Measurements from ENCODE around the gene HAAO. TPM values are rescaled to one million over a fixed set of nuclear protein-coding genes. Genes with fewer than 3 reads are reported as not detected.
"Not testable (repeated sequence)": the region's sequence is repeated elsewhere in the genome, so short reads cannot be mapped to it uniquely, and the experiment has no call there.

The HAAO gene
- 1 to 10 TPM in 5 of 6 donors, not detected in 1; 3.0 to 6.7 (median 5.2) TPM for polyA plus RNA-seq (ENCODE audit: low read depth in 6 of 6)

DNA sequence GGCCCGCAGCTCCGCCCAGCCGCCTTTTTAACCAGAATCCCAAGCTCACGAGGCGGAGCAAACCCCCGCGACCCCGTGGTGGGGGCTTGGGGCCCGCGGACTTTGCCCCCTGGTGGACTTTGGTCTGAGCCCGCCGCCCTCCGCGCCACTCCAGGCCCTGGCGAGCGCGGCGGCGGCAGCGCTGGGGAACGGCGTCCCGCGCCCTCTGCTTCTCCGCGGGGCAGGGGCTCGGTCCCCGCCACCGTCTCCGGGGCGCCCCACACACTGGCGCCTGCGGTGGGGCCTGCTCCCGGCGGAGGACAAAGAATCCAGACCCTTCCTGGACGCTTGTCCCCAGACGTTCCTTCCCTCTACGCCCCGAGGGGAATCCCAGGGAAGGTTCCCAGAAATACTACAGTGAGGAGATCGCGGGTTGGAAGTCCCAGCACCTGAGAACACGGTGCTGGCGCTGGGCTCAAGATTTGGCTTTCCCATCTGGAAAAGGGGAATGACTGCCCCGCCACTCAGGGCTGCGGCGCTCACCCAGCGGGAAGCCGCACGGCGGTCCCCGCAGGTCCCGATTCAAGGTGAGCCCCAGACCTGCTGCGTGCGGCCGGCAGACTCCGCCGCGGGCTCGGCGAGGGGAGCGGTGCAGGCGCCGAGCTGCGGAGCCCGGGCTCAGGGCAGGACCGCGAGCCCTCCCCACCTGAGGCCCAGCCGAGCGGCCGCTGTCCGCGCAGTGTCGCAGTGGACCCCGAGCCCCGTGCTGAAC, at the start of gene HAAO:
TSS of gene HAAO (minus strand) at position 1 of the 751 bp plus-strand sequence. CDS start 47 bp downstream, outside the sequence.
- H3K27ac Mint-ChIP-seq = peak within 1 kb of the TSS; percentile 46 to 96 (median 92)
- H3K36me3 Mint-ChIP-seq = peaks cover 0 to 7% of the 10 kb centered on the region in 2 donors
- no peaks in the 10 kb centered on the region for H3K27me3 Mint-ChIP-seq
- peak; percentile 41 for DNase-seq
- ATAC-seq (ENCODE audit: low read depth in 2 of 2) = peak; percentile 63
- H3K4me3 Mint-ChIP-seq = peak within 1 kb of the TSS; percentile 74 to 97 (median 92)
- H3K4me1 Mint-ChIP-seq = peaks cover 35 to 53% (median 48%) of the 10 kb centered on the region in 3 donors
- H3K9me3 Mint-ChIP-seq = no peaks in the 10 kb centered on the region

DNA sequence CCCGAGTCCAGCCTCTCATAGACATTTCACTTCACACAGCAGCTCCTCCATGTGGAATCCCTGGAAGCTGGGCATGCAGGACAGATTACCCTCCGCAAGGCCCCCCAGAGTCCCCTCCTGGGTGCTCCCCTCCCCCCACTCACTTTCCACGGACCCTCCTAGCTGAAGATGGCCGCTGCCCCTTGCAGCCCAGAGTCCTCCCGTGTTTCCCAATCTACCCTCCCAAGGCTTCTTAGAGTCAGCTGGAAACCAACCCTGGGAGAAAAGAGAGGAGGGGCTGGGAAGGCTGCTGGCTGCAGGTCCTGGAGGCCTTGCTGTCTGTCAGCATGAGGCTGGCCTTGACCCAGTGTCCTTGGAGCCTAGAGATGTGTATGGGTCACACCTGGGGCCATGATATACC, 49.0 kb upstream of the HAAO start:
- Mint-ChIP-seq H3K36me3 (no peaks in the 10 kb centered on the region), H3K27ac (no peak overlapping the region), H3K4me3 (no peak overlapping the region), H3K9me3 (peaks cover 0 to 4% (median 0%) of the 10 kb centered on the region in 7 donors), H3K27me3 (no peaks in the 10 kb centered on the region), H3K4me1 (no peaks in the 10 kb centered on the region)
- ATAC-seq (ENCODE audit: low read depth in 2 of 2) = no peak
- no peak for DNase-seq

GRCh38 chr2:42840760-42841159, 48.4 kb upstream of the HAAO start:
- H3K4me3 Mint-ChIP-seq = no peak overlapping the region
- no peaks in the 10 kb centered on the region for H3K36me3 Mint-ChIP-seq
- H3K9me3 Mint-ChIP-seq = peaks cover 0 to 4% (median 0%) of the 10 kb centered on the region in 7 donors
- H3K4me1 Mint-ChIP-seq = no peaks in the 10 kb centered on the region
- H3K27me3 Mint-ChIP-seq = no peaks in the 10 kb centered on the region
- DNase-seq (no peak), ATAC-seq (ENCODE audit: low read depth in 2 of 2) (no peak)
- no peak overlapping the region for H3K27ac Mint-ChIP-seq

DNA sequence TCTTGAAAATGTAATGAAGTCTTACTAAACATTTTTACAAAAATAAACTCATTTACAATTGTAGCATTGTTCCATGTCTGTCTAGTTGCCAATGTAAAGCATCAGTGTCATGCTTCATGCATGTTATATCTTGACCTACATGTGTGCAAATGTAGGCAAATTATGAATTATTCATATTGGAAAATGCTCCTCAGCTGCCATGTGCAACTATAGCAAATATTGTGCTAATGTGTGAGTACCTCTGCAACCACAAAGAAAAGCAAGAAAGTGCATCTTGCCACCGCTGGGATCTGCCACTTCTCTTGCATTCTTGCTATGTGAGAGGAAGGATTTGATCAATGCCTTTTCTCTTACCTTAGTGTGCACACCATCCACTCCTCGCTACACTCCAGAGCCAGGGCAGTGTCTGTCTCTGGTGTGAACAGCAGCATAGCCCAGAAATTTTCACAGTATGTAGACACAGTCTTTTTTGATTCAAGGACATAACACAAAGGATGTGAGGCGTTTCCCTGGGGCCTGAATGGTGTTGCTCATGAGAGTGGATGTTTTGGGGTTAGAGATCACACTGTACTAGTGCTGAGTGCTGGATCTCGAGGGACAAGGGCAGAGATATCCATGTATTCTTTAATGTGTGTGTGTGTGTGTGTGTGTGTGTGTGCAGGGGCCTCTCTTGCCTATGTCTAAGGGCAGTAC, 47.6 kb upstream of the HAAO start:
- Mint-ChIP-seq H3K27me3 (no peaks in the 10 kb centered on the region), H3K9me3 (peaks cover 0 to 4% (median 0%) of the 10 kb centered on the region in 7 donors), H3K27ac (no peak overlapping the region), H3K4me1 (no peaks in the 10 kb centered on the region), H3K4me3 (no peak overlapping the region), H3K36me3 (no peaks in the 10 kb centered on the region)
- DNase-seq = no peak
- no peak for ATAC-seq (ENCODE audit: low read depth in 2 of 2)

DNA sequence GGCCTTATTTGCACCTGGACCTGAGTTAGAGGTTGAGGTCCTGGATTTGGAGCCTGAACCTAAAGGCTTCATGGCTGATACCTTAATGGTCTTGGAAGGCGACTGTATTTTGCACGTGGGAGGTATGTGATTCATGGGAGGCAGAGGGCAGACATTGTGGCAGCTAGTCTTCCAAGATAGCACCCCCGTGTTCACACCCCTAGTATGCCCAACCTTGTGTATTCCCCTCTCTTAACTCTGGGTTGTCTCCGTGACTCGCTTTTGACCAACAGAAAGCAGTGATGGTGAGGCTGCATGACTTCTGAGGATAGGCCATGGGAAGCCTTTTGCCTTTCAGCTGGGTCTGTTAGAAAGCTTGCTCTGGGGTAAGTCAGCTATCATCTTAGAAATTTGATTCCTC, 45.8 kb upstream of the HAAO start:
- ATAC-seq (ENCODE audit: low read depth in 2 of 2) = no peak
- Mint-ChIP-seq H3K9me3 (peaks cover 0 to 4% (median 0%) of the 10 kb centered on the region in 7 donors), H3K4me1 (no peaks in the 10 kb centered on the region), H3K27me3 (no peaks in the 10 kb centered on the region), H3K4me3 (peak overlapping the region in 1 of 8 donors; percentile 67), H3K36me3 (no peaks in the 10 kb centered on the region), H3K27ac (no peak overlapping the region)
- no peak for DNase-seq

DNA sequence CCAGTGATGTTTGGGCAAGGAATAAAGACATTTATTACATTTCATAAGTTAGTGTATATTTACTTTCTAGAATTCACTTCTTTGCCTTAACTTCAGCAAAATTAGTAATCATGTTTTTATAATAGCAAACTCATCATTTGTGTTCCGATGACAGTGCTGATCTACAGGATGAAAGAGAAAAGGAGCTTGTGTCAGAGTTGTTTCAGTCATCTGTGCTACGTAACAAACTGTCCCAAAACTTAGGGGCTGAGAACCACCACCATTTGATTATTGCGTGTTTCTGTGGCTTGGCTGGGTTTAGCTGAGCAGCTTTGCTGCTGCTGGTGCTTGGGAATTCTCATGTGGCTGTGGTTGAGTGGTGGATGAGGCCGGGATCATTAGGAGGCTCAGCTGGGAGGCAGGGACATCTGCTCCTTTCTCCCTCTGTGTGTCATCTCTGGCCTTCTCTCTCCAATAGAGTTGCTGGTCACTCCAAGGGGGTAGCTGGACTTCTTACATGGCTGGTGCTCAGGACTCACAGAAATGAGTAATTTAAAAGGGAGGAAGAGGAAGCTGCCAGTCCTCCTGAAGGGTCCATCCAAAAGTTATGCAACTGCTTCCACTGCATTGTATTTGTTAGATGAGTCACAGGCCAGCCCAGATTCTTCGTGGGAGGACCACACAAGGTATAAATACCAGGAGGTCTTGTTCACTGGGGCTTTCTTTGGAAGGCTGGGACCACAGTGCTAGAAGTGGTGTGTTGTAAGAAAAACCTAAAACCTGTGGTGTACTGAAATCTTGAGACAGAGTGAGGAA, 43.4 kb upstream of the HAAO start:
- Mint-ChIP-seq H3K4me3 (no peak overlapping the region), H3K27me3 (no peaks in the 10 kb centered on the region), H3K9me3 (peaks cover 0 to 4% (median 1%) of the 10 kb centered on the region in 7 donors), H3K4me1 (no peaks in the 10 kb centered on the region), H3K36me3 (no peaks in the 10 kb centered on the region), H3K27ac (peak overlapping the region in 1 of 6 donors; percentile 51)
- DNase-seq = no peak
- ATAC-seq (ENCODE audit: low read depth in 2 of 2) = no peak

DNA sequence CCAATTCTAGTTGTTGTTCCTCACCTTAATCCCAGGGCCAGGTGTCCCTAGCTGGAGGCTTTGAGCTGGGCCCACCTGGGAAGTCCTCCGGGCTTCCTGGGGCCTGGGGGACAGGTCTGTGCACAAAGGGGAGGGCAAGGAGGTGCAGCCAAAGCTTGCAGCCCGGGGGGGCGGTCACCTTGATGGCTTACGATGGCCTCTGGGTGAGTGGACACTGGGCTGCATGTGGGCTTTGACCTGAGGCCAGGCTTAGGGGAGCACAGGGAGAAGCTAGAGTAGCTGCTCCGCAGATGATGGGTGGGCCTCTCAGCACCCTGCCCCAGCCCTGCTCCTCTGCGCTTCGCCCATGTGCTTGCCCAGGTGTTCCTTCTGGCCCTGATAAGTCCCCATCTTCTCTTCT, 41.8 kb upstream of the HAAO start:
- no peak for DNase-seq
- Mint-ChIP-seq H3K9me3 (peaks cover 0 to 4% (median 1%) of the 10 kb centered on the region in 7 donors), H3K27ac (no peak overlapping the region), H3K36me3 (no peaks in the 10 kb centered on the region), H3K27me3 (no peaks in the 10 kb centered on the region), H3K4me1 (peaks cover 0 to 5% (median under 1%) of the 10 kb centered on the region in 3 donors), H3K4me3 (no peak overlapping the region)
- no peak for ATAC-seq (ENCODE audit: low read depth in 2 of 2)

- no peak overlapping the region for H3K4me3 Mint-ChIP-seq
- no peak overlapping the region for H3K27ac Mint-ChIP-seq
- H3K9me3 Mint-ChIP-seq = peaks cover 0 to 4% (median 1%) of the 10 kb centered on the region in 7 donors
- H3K4me1 Mint-ChIP-seq = peaks cover 10 to 21% (median 16%) of the 10 kb centered on the region in 3 donors
- H3K27me3 Mint-ChIP-seq = peaks cover 0 to 7% (median 0%) of the 10 kb centered on the region in 3 donors
- no peaks in the 10 kb centered on the region for H3K36me3 Mint-ChIP-seq
- ATAC-seq (ENCODE audit: low read depth in 2 of 2) = no peak
- no peak for DNase-seq
Measured at GRCh38 chr2:42832289-42832634, 39.9 kb upstream of the HAAO start.

DNA sequence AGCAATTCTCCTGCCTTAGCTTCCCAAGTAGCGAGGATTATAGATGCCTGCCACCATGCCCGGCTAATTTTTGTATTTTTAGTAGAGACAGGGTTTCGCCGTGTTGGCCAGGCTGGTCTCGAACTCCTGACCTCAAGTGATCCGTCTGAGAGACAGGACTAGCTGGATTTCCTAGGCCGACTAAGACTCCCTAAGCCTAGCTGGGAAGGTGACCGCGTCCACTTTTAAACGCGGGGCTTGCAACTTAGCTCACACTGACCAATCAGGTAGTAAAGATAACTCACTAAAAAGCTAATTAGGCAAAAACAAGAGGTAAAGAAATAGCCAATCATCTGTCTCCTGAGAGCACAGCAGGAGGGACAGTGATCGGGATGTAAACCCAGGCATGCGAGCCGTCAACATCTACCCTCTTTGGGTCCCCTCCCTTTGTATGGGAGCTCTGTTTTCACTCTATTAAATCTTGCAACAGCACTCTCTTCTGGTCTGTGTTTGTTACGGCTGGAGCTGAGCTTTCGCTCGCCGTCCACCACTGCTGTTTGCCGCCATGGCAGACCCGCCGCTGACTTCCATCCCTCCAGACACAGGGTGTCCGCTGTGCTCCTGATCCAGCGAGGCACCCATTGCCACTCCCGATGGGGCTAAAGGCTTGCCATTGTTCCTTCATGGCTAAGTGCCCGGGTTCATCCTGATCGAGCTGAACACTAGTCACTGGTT, 39.3 kb upstream of the HAAO start:
- not testable (repeated sequence) for ATAC-seq (ENCODE audit: low read depth in 2 of 2); H3K27me3 Mint-ChIP-seq; H3K27ac Mint-ChIP-seq; DNase-seq; H3K9me3 Mint-ChIP-seq; H3K4me3 Mint-ChIP-seq; H3K36me3 Mint-ChIP-seq
- H3K4me1 Mint-ChIP-seq = peaks cover 10 to 22% (median 16%) of the 10 kb centered on the region in 3 donors

GRCh38 chr2:42830922-42831574, 38.7 kb upstream of the HAAO start:
- Mint-ChIP-seq H3K36me3 (no peaks in the 10 kb centered on the region), H3K27ac (no peak overlapping the region), H3K4me1 (peaks cover 10 to 22% (median 16%) of the 10 kb centered on the region in 3 donors), H3K4me3 (no peak overlapping the region), H3K27me3 (peaks cover 0 to 14% (median 0%) of the 10 kb centered on the region in 3 donors), H3K9me3 (peaks cover 0 to 1% (median 0%) of the 10 kb centered on the region in 7 donors)
- ATAC-seq (ENCODE audit: low read depth in 2 of 2) (no peak), DNase-seq (no peak)

- peaks cover 10 to 22% (median 16%) of the 10 kb centered on the region in 3 donors for H3K4me1 Mint-ChIP-seq
Measured at GRCh38 chr2:42829671-42830440, 37.5 kb upstream of the HAAO start.

More at GRCh38 chr2:42829671-42830440, 37.5 kb upstream of the HAAO start:
- no peak for ATAC-seq (ENCODE audit: low read depth in 2 of 2)
- peaks cover 0 to 1% (median 0%) of the 10 kb centered on the region in 7 donors for H3K9me3 Mint-ChIP-seq
- DNase-seq = no peak
- H3K36me3 Mint-ChIP-seq = no peaks in the 10 kb centered on the region
- peaks cover 0 to 15% (median 0%) of the 10 kb centered on the region in 3 donors for H3K27me3 Mint-ChIP-seq
- H3K27ac Mint-ChIP-seq = no peak overlapping the region
- H3K4me3 Mint-ChIP-seq = peak overlapping the region in 1 of 8 donors; percentile 16
